Gastroesophageal sphincter (tissue), 4 donors: ENCODE results near the gene LTN1. TPM values are rescaled to one million over a fixed set of nuclear protein-coding genes. Genes with fewer than 3 reads are reported as not detected.
"Not testable (repeated sequence)": the region's sequence is repeated elsewhere in the genome, so short reads cannot be mapped to it uniquely, and the experiment has no call there.

Experiments used
- ATAC-seq: fragments of 150-250 bp; one replicate; pipeline ENCODE4 v1.9.1; 2016; ENCODE audit warnings: mild to moderate bottlenecking, moderate library complexity
- H3K27ac ChIP-seq, 4 donors: fragments of 200-600 bp; sonication (generic) in 3 of 4; 1 replicate in 3 of 4; 2 replicates in 1 of 4; pipeline ENCODE4 v1.5.1; 2016 to 2019
- H3K27me3 ChIP-seq: fragments of 200-600 bp; sonication (generic); one replicate; pipeline ENCODE4 v1.5.1; 2019
- H3K36me3 ChIP-seq, 2 donors: fragments of 200-600 bp; sonication (generic); one replicate each; pipeline ENCODE4 v1.5.1; 2019; ENCODE audit warnings: control low read depth in 1 of 2
- H3K4me1 ChIP-seq, 3 donors: fragments of 200-600 bp; sonication (generic); 1 replicate in 2 of 3; 2 replicates in 1 of 3; pipeline ENCODE4 v1.5.1; 2016 to 2019; ENCODE audit warnings: control low read depth in 2 of 3
- H3K4me3 ChIP-seq, 2 donors: fragments of 200-600 bp; sonication (generic); one replicate each; pipeline ENCODE4 v1.5.1; 2019; ENCODE audit warnings: mild to moderate bottlenecking in 1 of 2, moderate library complexity in 1 of 2
- H3K9me3 ChIP-seq, 3 donors: fragments of 200-600 bp; sonication (generic); one replicate each; pipeline ENCODE4 v1.5.1; 2017 to 2019; ENCODE audit warnings: control low read depth in 2 of 3
- EP300 ChIP-seq: sonication (generic); formaldehyde crosslinking; IDR thresholded peaks from one replicate; pipeline ENCODE4 v1.6.1; 2017; ENCODE audit warnings: antibody characterized with exemption, mild to moderate bottlenecking
- POLR2A ChIP-seq, 2 donors: fragments of 450-650 bp; IDR thresholded peaks; one replicate each; pipeline ENCODE4 v1.6.1; 2017; ENCODE audit warnings: antibody characterized with exemption in 2 of 2, mild to moderate bottlenecking in 2 of 2, moderate library complexity in 1 of 2
- POLR2AphosphoS5 ChIP-seq: sonication (generic); formaldehyde crosslinking; IDR thresholded peaks from one replicate; pipeline ENCODE4 v1.6.1; 2017; ENCODE audit warnings: antibody characterized with exemption
- WGBS, 2 donors: methylation state at CpG; one replicate each; pipeline ENCODE4 v1.1.5; 2018; ENCODE audit warnings: low coverage in 1 of 2; 5-methylcytosine and 5-hydroxymethylcytosine counted together
- total RNA-seq, 4 donors: library from RNA; depleted of rRNA; stranded (reverse); fragments of >200 nt; gene quantifications; one replicate each; pipeline ENCODE4 v1.1.0, GENCODE V29; 2016
- TF ChIP-seq, protein P1 (sequence below), 4 experiments: fragments of 200-600 bp in 2 of 4; fragments of 450-650 bp in 2 of 4; sonication (generic) in 1 of 4; IDR thresholded peaks; one replicate each; pipeline ENCODE4 v1.5.1; 2017 to 2019; ENCODE audit warnings: antibody characterized with exemption in 4 of 4, mild to moderate bottlenecking in 2 of 4, moderate library complexity in 2 of 4

LTN1 gene
- total RNA-seq, 4 donors from 2014 or later = 22.2 to 40.6 (median 31.8) TPM

DNA sequence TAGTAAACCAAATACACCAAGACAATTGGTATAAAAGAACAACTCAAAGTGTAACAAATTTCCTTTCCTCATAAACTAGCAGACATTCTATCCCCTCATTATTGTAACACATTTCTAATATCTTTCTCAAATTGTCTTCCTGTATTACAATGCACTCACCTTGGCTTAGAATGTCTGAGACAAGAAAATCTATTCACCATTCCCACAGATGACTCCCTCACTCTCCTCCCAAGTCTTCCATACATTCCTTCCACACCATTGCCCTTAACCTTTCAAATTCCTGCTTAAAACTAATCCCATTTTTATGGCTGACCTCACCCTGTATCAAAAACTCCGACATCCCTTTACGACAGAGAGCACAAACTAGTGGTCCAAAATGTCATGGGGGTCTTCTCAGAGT is 56.0 kb downstream of the LTN1 start:
- ATAC-seq = no peak
- WGBS, 2 donors = 96 to 100% methylated on average over 2 of the region's 2 CpGs
- Histone ChIP-seq H3K4me1 (peaks cover 0 to 21% (median 3%) of the 10 kb centered on the region in 3 donors), H3K4me3 (no peak overlapping the region), H3K27me3 (no peaks in the 10 kb centered on the region), H3K27ac (no peak overlapping the region), H3K9me3 (no peaks in the 10 kb centered on the region), H3K36me3 (peaks cover 0 to 54% of the 10 kb centered on the region in 2 donors)
- TF ChIP-seq POLR2AphosphoS5 = no peak
- TF ChIP-seq, protein P1, sequence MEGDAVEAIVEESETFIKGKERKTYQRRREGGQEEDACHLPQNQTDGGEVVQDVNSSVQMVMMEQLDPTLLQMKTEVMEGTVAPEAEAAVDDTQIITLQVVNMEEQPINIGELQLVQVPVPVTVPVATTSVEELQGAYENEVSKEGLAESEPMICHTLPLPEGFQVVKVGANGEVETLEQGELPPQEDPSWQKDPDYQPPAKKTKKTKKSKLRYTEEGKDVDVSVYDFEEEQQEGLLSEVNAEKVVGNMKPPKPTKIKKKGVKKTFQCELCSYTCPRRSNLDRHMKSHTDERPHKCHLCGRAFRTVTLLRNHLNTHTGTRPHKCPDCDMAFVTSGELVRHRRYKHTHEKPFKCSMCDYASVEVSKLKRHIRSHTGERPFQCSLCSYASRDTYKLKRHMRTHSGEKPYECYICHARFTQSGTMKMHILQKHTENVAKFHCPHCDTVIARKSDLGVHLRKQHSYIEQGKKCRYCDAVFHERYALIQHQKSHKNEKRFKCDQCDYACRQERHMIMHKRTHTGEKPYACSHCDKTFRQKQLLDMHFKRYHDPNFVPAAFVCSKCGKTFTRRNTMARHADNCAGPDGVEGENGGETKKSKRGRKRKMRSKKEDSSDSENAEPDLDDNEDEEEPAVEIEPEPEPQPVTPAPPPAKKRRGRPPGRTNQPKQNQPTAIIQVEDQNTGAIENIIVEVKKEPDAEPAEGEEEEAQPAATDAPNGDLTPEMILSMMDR (IDR thresholded peaks at IDR 0.05) = no peak
- TF ChIP-seq POLR2A (IDR thresholded peaks at IDR 0.05) = no peak

DNA sequence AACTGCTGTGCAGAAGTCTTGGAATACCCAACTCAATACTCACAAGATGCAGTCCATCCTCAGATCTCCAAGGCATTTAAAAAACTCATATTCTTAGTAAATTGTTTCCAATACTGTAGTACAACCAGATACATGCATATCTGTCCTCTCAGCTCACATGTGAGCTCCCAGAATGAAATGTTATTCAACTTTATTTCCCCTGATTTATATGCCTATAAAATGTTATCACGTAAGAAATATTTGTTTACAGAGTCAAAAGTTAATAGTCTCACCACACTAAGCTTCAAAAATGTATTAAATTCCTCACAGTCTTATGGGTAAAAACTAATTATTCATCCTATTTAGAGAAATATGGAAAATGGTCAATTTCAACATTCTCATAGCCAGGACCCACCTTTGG is 56.6 kb downstream of the LTN1 start:
- H3K36me3 ChIP-seq = peaks cover 0 to 54% of the 10 kb centered on the region in 2 donors
- no peak overlapping the region for H3K27ac ChIP-seq
- no peaks in the 10 kb centered on the region for H3K27me3 ChIP-seq
- H3K9me3 ChIP-seq = no peaks in the 10 kb centered on the region
- 79 to 87% methylated on average over 1 of the region's 1 CpG for WGBS, 2 donors
- H3K4me1 ChIP-seq = peaks cover 0 to 25% (median 3%) of the 10 kb centered on the region in 3 donors
- TF ChIP-seq EP300 = no peak
- no peak for TF ChIP-seq POLR2A (IDR thresholded peaks at IDR 0.05)
- TF ChIP-seq POLR2AphosphoS5 = no peak
- TF ChIP-seq, protein P1 (IDR thresholded peaks at IDR 0.05) = no peak
- no peak overlapping the region for H3K4me3 ChIP-seq
- no peak for ATAC-seq

DNA sequence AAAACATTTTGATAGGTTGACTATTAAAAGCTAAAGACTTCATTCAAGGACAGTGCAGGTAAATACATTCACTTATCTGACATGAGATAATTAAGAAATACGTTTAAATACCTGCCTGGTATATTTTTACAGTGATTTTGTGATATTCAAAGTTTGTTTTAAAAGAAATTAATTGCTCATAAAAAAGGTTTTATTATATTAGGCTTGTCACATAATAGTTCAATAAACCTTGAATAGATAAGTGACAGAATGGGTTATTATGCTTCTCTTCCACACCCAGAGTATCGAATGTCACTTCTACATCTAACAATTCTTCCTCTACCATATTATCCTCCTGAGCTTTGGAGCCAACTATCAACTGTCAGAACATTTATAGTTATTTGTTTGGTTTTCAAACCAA is 60.0 kb downstream of the LTN1 start:
- TF ChIP-seq, protein P1 (IDR thresholded peaks at IDR 0.05) = no peak
- TF ChIP-seq EP300 (no peak), POLR2AphosphoS5 (no peak), POLR2A (IDR thresholded peaks at IDR 0.05) (no peak)
- no peak overlapping the region for H3K4me3 ChIP-seq
- H3K36me3 ChIP-seq = peaks cover 0 to 57% of the 10 kb centered on the region in 2 donors
- no peaks in the 10 kb centered on the region for H3K9me3 ChIP-seq
- H3K27me3 ChIP-seq = no peaks in the 10 kb centered on the region
- 71 to 80% methylated on average over 2 of the region's 2 CpGs for WGBS, 2 donors
- no peak for ATAC-seq
- H3K4me1 ChIP-seq = peaks cover 0 to 25% (median 0%) of the 10 kb centered on the region in 3 donors
- H3K27ac ChIP-seq = no peak overlapping the region

DNA sequence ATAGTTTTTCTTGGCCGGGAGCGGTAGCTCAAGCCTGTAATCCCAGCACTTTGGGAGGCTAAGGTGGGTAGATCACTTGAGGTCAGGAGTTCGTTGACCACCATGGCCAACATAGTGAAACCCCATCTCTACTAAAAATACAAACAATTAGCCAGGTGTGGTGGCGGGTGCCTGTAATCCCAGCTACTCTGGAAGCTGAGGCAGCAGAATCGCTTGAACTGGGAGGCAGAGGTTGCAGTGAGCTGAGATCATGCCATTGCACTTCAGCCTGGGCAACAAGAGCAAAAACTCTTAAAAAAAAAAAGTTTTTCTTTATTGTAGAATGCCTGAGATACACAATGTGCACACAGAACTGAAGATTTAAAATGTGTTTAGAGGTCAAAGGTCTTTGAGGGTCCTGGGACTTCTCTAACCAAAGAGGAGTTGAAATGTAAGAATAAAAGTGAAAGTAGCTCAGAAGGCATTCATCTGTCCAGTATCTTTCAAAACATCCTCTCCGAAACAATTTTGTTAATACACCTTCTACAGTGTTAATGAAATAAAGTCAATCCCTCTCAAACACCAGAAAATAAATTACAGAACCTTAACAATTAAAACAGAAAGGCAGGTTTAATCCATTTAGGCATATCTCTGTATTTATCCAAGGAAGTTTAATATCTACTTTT is 60.8 kb downstream of the LTN1 start:
- not testable (repeated sequence) for H3K27me3 ChIP-seq, H3K4me3 ChIP-seq, H3K9me3 ChIP-seq, ATAC-seq
- WGBS, 2 donors = 75 to 87% methylated on average over 3 to 6 of the region's 6 CpGs
- H3K27ac ChIP-seq = peak overlapping the region in 2 of 4 donors; percentile 18 to 23
- H3K36me3 ChIP-seq = peaks cover 0 to 48% of the 10 kb centered on the region in 2 donors
- peaks cover 0 to 25% (median 0%) of the 10 kb centered on the region in 3 donors for H3K4me1 ChIP-seq

DNA sequence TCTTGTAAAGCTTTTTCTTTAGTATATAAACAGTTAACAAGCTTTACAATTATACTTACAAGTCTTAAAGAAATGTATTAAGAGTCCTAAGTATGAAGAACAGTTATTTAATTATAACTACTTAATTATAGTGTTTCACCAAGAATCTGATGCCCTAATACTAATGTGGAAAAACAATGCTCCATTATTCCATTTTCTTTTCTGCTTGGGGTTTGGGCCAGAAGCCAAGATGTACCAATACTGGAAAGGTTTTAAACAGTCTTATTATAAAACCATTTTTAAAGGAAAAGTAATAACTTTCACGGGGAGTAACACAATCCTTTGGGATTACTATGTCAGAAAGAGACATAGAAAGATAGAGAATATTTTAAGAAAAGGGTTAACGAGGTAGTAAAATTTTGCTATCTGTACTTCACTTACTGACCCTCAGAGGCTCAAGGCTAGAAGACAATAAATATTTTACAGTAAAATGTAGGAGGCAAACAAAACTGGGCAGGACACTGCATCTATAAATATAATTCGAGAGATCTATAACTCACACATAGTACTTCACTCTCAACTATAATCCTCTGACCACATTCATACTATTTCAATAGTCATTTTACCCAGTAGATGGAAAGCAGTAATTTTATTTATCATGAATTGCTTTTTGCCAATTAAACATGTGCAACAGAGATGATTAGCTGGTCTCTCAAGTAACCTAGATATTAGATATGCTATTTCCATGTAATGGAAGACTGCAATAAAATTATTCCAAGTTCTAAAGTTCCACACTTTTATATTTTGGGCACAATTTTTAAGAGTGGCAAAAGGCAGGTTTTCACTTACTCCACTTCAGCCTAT is 63.9 kb downstream of the LTN1 start:
- WGBS, 2 donors = 24 to 32% methylated on average over 3 of the region's 3 CpGs
- TF ChIP-seq EP300 = no peak
- no peak for ATAC-seq

More for the DNA sequence above, 63.9 kb downstream of the LTN1 start:
- Histone ChIP-seq H3K36me3 (peaks cover 0 to 32% of the 10 kb centered on the region in 2 donors), H3K27ac (peak overlapping the region in 1 of 4 donors; percentile 25), H3K27me3 (no peaks in the 10 kb centered on the region), H3K4me3 (no peak overlapping the region), H3K4me1 (peaks cover 0 to 25% (median 0%) of the 10 kb centered on the region in 3 donors), H3K9me3 (no peaks in the 10 kb centered on the region)
